Kidney (tissue), 14 donors: ENCODE data around the gene TMEM131. TPM values are rescaled to one million over a fixed set of nuclear protein-coding genes. Genes with fewer than 3 reads are reported as not detected.

Source experiments
- DNase-seq, 5 donors: peaks; one replicate each; pipeline ENCODE4 v3.0.0-alpha.2; 2013 to 2020
- FAIRE-seq: peaks from 2 replicates; lab custom pipeline; 2012; peaks lifted over from hg19 to GRCh38; lab: Jason Lieb, UNC
- H3K27ac ChIP-seq, 2 donors: one replicate each; pipeline ENCODE4 v1.7.0; 2013; ENCODE audit warnings: low read depth in 2 of 2, low read length in 2 of 2, inconsistent platforms in 1 of 2
- H3K27me3 ChIP-seq: one replicate; pipeline ENCODE4 v1.7.1; 2013; ENCODE audit warnings: low read length, inconsistent platforms; ENCODE audit not compliant: control insufficient read depth, insufficient read depth
- H3K36me3 ChIP-seq, 3 donors: one replicate each; pipeline versions ENCODE4 v1.7.0 to v1.7.1; 2013; ENCODE audit warnings: low read length in 3 of 3, control low read depth in 1 of 3, inconsistent platforms in 1 of 3; ENCODE audit not compliant: insufficient read depth in 3 of 3, control insufficient read depth in 2 of 3
- H3K4me1 ChIP-seq, 3 donors: one replicate each; pipeline versions ENCODE4 v1.7.0 to v1.7.1; 2013; ENCODE audit warnings: low read length in 3 of 3, inconsistent platforms in 1 of 3, low read depth in 1 of 3; ENCODE audit not compliant: control insufficient read depth in 2 of 3, insufficient read depth in 2 of 3
- H3K4me3 ChIP-seq, 3 donors: one replicate each; pipeline versions ENCODE4 v1.7.0 to v1.8.1; 2013; ENCODE audit warnings: low read length in 3 of 3, control low read depth in 1 of 3, inconsistent platforms in 1 of 3
- H3K9ac ChIP-seq, 3 donors: one replicate each; pipeline versions ENCODE4 v1.7.0 to v1.7.1; 2013; ENCODE audit warnings: low read length in 3 of 3, control low read depth in 1 of 3, inconsistent platforms in 1 of 3
- H3K9me3 ChIP-seq, 3 donors: one replicate each; pipeline versions ENCODE4 v1.7.0 to v1.7.1; 2013; ENCODE audit warnings: low read length in 3 of 3, control low read depth in 1 of 3, inconsistent platforms in 1 of 3; ENCODE audit not compliant: control insufficient read depth in 2 of 3, insufficient read depth in 1 of 3
- intact Hi-C: fragments of 100-400 bp; cut with DNase I; formaldehyde crosslinking; loops from one replicate; pipeline ENCODE4 v1.11.1; 2022
- polyA plus RNA-seq: library from polyadenylated mRNA; stranded (reverse); fragments of 350-450 nt; fragmentation: Illumina TruSeq; extraction: RNeasy Lipid Tissue Mini Kit (QIAGEN cat#74804); gene quantifications from one replicate; pipeline ENCODE4 v1.2.3, GENCODE V29; 2014; ENCODE audit warnings: low read depth, low replicate concordance; ENCODE audit not compliant: insufficient read depth
- total RNA-seq: library from RNA; stranded (reverse); fragmentation: NEBNext Ultra II Directional; extraction: Animal tissue kit (Norgen Biotek cat#: 25700); gene quantifications from one replicate; pipeline ENCODE4 v1.2.1, GENCODE V29; 2021
- TF ChIP-seq, protein P1 (sequence below): IDR thresholded peaks from 3 replicates; pipeline ENCODE4 v1.5.1; 2012; ENCODE audit warnings: mild to moderate bottlenecking, moderate library complexity, borderline replicate concordance; ENCODE audit not compliant: insufficient read depth; ENCODE audit errors: extremely low read depth
- donor health status: control.
- donor health status: control.
- donor health status: control.
- donor health status: control.
- donor health status: control.
- donor health status: DM: yes; HTN: yes; CAD: no.
- donor health status: Normal renal cell carcinoma (clear cell type).

TMEM131 gene
- total and polyA plus RNA-seq, 2 donors from 2014 or later, result 8.0 to 38.4 TPM

DNA sequence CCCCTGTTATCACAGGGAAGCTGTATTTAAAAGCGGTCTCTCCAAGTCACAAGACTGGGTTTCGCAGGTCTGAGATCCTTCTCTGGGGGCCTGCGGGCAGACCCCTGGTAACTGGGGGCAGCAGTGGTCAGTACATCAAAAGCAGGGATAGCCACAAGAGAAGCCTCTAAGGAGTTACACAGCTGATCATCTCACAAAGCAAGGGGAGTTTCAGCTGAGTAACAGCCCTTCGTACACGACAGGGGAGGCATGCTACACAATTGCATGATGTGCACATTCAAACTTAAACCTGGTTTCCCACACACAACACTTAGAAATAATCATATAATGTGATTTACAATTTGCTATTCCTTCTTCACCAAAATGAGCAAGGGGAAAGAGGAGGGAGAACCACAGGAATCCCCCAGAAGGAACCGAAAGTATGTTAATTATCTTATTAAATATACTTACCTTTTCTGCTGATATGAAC, 87.5 kb downstream of the TMEM131 start:
- no peaks in the 10 kb centered on the region for H3K27me3 ChIP-seq
- no peak overlapping the region for H3K9ac ChIP-seq
- H3K9me3 ChIP-seq, result no peaks in the 10 kb centered on the region
- DNase-seq (no peak), FAIRE-seq (no peak)
- TF ChIP-seq, protein P1, sequence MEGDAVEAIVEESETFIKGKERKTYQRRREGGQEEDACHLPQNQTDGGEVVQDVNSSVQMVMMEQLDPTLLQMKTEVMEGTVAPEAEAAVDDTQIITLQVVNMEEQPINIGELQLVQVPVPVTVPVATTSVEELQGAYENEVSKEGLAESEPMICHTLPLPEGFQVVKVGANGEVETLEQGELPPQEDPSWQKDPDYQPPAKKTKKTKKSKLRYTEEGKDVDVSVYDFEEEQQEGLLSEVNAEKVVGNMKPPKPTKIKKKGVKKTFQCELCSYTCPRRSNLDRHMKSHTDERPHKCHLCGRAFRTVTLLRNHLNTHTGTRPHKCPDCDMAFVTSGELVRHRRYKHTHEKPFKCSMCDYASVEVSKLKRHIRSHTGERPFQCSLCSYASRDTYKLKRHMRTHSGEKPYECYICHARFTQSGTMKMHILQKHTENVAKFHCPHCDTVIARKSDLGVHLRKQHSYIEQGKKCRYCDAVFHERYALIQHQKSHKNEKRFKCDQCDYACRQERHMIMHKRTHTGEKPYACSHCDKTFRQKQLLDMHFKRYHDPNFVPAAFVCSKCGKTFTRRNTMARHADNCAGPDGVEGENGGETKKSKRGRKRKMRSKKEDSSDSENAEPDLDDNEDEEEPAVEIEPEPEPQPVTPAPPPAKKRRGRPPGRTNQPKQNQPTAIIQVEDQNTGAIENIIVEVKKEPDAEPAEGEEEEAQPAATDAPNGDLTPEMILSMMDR, result no peak
- no peaks in the 10 kb centered on the region for H3K4me1 ChIP-seq
- peaks cover 0 to 6% (median 3%) of the 10 kb centered on the region in 3 donors for H3K36me3 ChIP-seq
- H3K27ac ChIP-seq, result no peak overlapping the region
- intact Hi-C loops, result no loop called here
- no peak overlapping the region for H3K4me3 ChIP-seq

GRCh38 chr2:97907369-97908100, 88.2 kb downstream of the TMEM131 start:
- H3K9me3 ChIP-seq, result no peaks in the 10 kb centered on the region
- H3K36me3 ChIP-seq, result peaks cover 0 to 6% (median 3%) of the 10 kb centered on the region in 3 donors
- H3K9ac ChIP-seq, result no peak overlapping the region
- FAIRE-seq (no peak), DNase-seq (no peak)
- intact Hi-C loops, result no loop called here
- no peak overlapping the region for H3K27ac ChIP-seq
- TF ChIP-seq, protein P1, result no peak
- no peak overlapping the region for H3K4me3 ChIP-seq
- no peaks in the 10 kb centered on the region for H3K27me3 ChIP-seq
- no peaks in the 10 kb centered on the region for H3K4me1 ChIP-seq

DNA sequence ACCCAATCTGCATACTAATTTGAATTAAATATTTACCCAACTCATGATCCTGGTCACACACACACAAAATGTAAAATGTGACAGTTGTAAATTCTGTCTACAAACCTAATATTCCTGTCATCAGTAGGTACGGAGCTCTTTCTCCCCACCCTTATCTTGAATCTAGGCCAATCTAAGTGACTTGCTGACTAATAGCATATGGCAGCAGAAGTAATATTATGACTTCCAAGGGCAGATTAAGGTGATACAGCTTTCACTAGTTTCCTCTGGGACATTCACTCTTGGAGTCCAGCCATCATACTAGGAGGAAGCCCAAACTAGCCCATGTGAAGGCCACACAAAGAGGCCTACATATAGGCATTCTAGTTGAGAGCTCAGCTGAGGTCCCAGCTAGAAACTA, 89.4 kb downstream of the TMEM131 start:
- TF ChIP-seq, protein P1, result no peak
- intact Hi-C loops, result no loop called here
- Histone ChIP-seq H3K9me3 (no peaks in the 10 kb centered on the region), H3K4me3 (no peak overlapping the region), H3K4me1 (no peaks in the 10 kb centered on the region), H3K27ac (no peak overlapping the region), H3K36me3 (peaks cover 0 to 6% (median 3%) of the 10 kb centered on the region in 3 donors), H3K9ac (no peak overlapping the region), H3K27me3 (no peaks in the 10 kb centered on the region)
- DNase-seq (no peak), FAIRE-seq (no peak)

GRCh38 chr2:97905294-97905693, 90.5 kb downstream of the TMEM131 start:
- H3K9ac ChIP-seq, result no peak overlapping the region

More at GRCh38 chr2:97905294-97905693, 90.5 kb downstream of the TMEM131 start:
- Histone ChIP-seq H3K9me3 (no peaks in the 10 kb centered on the region), H3K4me3 (no peak overlapping the region), H3K27ac (no peak overlapping the region), H3K27me3 (no peaks in the 10 kb centered on the region), H3K36me3 (peaks cover 0 to 6% (median 3%) of the 10 kb centered on the region in 3 donors), H3K4me1 (no peaks in the 10 kb centered on the region)
- TF ChIP-seq, protein P1, result no peak
- intact Hi-C loops, result no loop called here
- DNase-seq (no peak), FAIRE-seq (no peak)
